ENCODE data around the gene CAPNS2.

Gene CAPNS2

GRCh38 chr16:55566432-55567175 is at the start of gene CAPNS2:
CAPNS2 (plus strand) TSS chr16:55566684; CDS start chr16:55566757, 73 bp downstream.
- DNase-seq, result no peak

- no peak for DNase-seq
Measured at GRCh38 chr16:55521792-55522191, 44.7 kb upstream of the CAPNS2 start.

- no peak for DNase-seq
Measured at GRCh38 chr16:55526441-55526840, 40.0 kb upstream of the CAPNS2 start.

- no peak for DNase-seq
Measured at GRCh38 chr16:55527885-55528284, 38.6 kb upstream of the CAPNS2 start.

- DNase-seq, result no peak
Measured at GRCh38 chr16:55529018-55529417, 37.5 kb upstream of the CAPNS2 start.

GRCh38 chr16:55530316-55530856 is 36.1 kb upstream of the CAPNS2 start:
- no peak for DNase-seq

GRCh38 chr16:55532227-55532626 is 34.3 kb upstream of the CAPNS2 start:
- DNase-seq, result no peak

GRCh38 chr16:55534756-55535155 is 31.7 kb upstream of the CAPNS2 start:
- no peak for DNase-seq

GRCh38 chr16:55539049-55539448 is 27.4 kb upstream of the CAPNS2 start:
- DNase-seq, result no peak

- DNase-seq, result no peak
Measured at GRCh38 chr16:55539488-55539887, 27.0 kb upstream of the CAPNS2 start.

- DNase-seq, result no peak
Measured at GRCh38 chr16:55540221-55540620, 26.3 kb upstream of the CAPNS2 start.

GRCh38 chr16:55542459-55543082 is 23.9 kb upstream of the CAPNS2 start:
- no peak for DNase-seq

- DNase-seq, result no peak
Measured at GRCh38 chr16:55543472-55543871, 23.0 kb upstream of the CAPNS2 start.

GRCh38 chr16:55552621-55553020 is 13.9 kb upstream of the CAPNS2 start:
- DNase-seq, result no peak

- no peak for DNase-seq
Measured at GRCh38 chr16:55555436-55555835, 11.0 kb upstream of the CAPNS2 start.

- no peak for DNase-seq
Measured at GRCh38 chr16:55557186-55557585, 9.3 kb upstream of the CAPNS2 start.

- DNase-seq, result no peak
Measured at GRCh38 chr16:55559233-55559632, 7.3 kb upstream of the CAPNS2 start.

- DNase-seq, result no peak
Measured at GRCh38 chr16:55559933-55560516, 6.5 kb upstream of the CAPNS2 start.

GRCh38 chr16:55561319-55561848 is 5.1 kb upstream of the CAPNS2 start:
- no peak for DNase-seq

GRCh38 chr16:55562936-55563335 is 3.5 kb upstream of the CAPNS2 start:
- no peak for DNase-seq

GRCh38 chr16:55563797-55564196 is 2.7 kb upstream of the CAPNS2 start:
- DNase-seq, result no peak

- no peak for DNase-seq
Measured at GRCh38 chr16:55565086-55565485, 1.4 kb upstream of the CAPNS2 start.

- no peak for DNase-seq
Measured at GRCh38 chr16:55567382-55567781, 898 bp downstream of the CAPNS2 start.

GRCh38 chr16:55568207-55568606 is 1.7 kb downstream of the CAPNS2 start:
- no peak for DNase-seq
